SK-N-MC (cell line): ENCODE measurements around the gene PSD4.

Source experiments
- EZH2 ChIP-seq: fragments of 200-600 bp; sonication (generic); IDR thresholded peaks from one replicate; pipeline ENCODE4 v1.6.1; 2017; ENCODE audit warnings: antibody characterized with exemption
- FOXP2 ChIP-seq: optimal IDR thresholded peaks from 2 replicates; pipeline ENCODE3; 2011; ENCODE audit warnings: mild to moderate bottlenecking, moderate library complexity; ENCODE audit not compliant: insufficient read depth; ENCODE audit errors: extremely low read length, control extremely low read depth
- POLR2AphosphoS5 ChIP-seq: IDR thresholded peaks from 2 replicates; pipeline ENCODE4 v1.6.1; 2012; ENCODE audit warnings: mild to moderate bottlenecking, low read depth, low read length, borderline replicate concordance

- TF ChIP-seq EZH2 (no peak), POLR2AphosphoS5 (no peak), FOXP2 (no peak)
Measured at GRCh38 chr2:113155331-113155730, 18.4 kb upstream of the PSD4 start.
